ENCODE measurements around the gene CCNT2. TPM values are rescaled to one million over a fixed set of nuclear protein-coding genes. Genes with fewer than 3 reads are reported as not detected.

The CCNT2 gene
- total RNA-seq, 1 experiment from 2014 or later = 38.1 TPM

- TF ChIP-seq, protein P1, sequence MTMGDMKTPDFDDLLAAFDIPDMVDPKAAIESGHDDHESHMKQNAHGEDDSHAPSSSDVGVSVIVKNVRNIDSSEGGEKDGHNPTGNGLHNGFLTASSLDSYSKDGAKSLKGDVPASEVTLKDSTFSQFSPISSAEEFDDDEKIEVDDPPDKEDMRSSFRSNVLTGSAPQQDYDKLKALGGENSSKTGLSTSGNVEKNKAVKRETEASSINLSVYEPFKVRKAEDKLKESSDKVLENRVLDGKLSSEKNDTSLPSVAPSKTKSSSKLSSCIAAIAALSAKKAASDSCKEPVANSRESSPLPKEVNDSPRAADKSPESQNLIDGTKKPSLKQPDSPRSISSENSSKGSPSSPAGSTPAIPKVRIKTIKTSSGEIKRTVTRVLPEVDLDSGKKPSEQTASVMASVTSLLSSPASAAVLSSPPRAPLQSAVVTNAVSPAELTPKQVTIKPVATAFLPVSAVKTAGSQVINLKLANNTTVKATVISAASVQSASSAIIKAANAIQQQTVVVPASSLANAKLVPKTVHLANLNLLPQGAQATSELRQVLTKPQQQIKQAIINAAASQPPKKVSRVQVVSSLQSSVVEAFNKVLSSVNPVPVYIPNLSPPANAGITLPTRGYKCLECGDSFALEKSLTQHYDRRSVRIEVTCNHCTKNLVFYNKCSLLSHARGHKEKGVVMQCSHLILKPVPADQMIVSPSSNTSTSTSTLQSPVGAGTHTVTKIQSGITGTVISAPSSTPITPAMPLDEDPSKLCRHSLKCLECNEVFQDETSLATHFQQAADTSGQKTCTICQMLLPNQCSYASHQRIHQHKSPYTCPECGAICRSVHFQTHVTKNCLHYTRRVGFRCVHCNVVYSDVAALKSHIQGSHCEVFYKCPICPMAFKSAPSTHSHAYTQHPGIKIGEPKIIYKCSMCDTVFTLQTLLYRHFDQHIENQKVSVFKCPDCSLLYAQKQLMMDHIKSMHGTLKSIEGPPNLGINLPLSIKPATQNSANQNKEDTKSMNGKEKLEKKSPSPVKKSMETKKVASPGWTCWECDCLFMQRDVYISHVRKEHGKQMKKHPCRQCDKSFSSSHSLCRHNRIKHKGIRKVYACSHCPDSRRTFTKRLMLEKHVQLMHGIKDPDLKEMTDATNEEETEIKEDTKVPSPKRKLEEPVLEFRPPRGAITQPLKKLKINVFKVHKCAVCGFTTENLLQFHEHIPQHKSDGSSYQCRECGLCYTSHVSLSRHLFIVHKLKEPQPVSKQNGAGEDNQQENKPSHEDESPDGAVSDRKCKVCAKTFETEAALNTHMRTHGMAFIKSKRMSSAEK (CRISPR knock-in tag; IDR thresholded peaks at IDR 0.05; ENCODE audit: borderline replicate concordance) = no peak
- no peak for TF ChIP-seq ZMAT4 (CRISPR knock-in tag; IDR thresholded peaks at IDR 0.05)
- no peak for TF ChIP-seq RORB (CRISPR knock-in tag; IDR thresholded peaks at IDR 0.05)
- no peak for TF ChIP-seq FOXP4 (CRISPR knock-in tag; IDR thresholded peaks at IDR 0.05)
- TF ChIP-seq AFF4 (CRISPR knock-in tag; IDR thresholded peaks at IDR 0.05; ENCODE audit: borderline replicate concordance) = no peak
- no peak for TF ChIP-seq FOXP1 (CRISPR knock-in tag; IDR thresholded peaks at IDR 0.05; ENCODE audit: borderline replicate concordance)
- no peak for TF ChIP-seq NR3C1 (CRISPR knock-in tag; conservative IDR thresholded peaks at IDR 0.05; ENCODE audit: low read depth)
- no peak for TF ChIP-seq CDX4 (CRISPR knock-in tag; IDR thresholded peaks at IDR 0.05; ENCODE audit: borderline replicate concordance)
These were observed 20.7 kb upstream of the CCNT2 start (continued) for GRCh38 chr2:134897932-134898331.

GRCh38 chr2:134899204-134899603 is 19.4 kb upstream of the CCNT2 start:
- no peaks in the 10 kb centered on the region for H3K4me1 Mint-ChIP-seq
- H3K36me3 Mint-ChIP-seq = no peaks in the 10 kb centered on the region
- ChIA-PET POLR2A (no interaction called here), CTCF (no interaction called here)
- no peaks in the 10 kb centered on the region for H3K27me3 Mint-ChIP-seq (ENCODE audit: low read depth)
- H3K27ac Mint-ChIP-seq = no peak overlapping the region
- H3K9me3 Mint-ChIP-seq = no peaks in the 10 kb centered on the region
- H3K4me3 Mint-ChIP-seq = no peak overlapping the region
- ATAC-seq (no peak), DNase-seq (ENCODE audit: low spot score) (no peak)
- TF ChIP-seq ATF2 (CRISPR knock-in tag; IDR thresholded peaks at IDR 0.05; ENCODE audit: borderline replicate concordance, low read depth) = no peak
- TF ChIP-seq, protein P2, sequence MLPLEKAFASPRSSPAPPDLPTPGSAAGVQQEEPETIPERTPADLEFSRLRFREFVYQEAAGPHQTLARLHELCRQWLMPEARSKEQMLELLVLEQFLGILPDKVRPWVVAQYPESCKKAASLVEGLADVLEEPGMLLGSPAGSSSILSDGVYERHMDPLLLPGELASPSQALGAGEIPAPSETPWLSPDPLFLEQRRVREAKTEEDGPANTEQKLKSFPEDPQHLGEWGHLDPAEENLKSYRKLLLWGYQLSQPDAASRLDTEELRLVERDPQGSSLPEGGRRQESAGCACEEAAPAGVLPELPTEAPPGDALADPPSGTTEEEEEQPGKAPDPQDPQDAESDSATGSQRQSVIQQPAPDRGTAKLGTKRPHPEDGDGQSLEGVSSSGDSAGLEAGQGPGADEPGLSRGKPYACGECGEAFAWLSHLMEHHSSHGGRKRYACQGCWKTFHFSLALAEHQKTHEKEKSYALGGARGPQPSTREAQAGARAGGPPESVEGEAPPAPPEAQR (CRISPR knock-in tag; IDR thresholded peaks at IDR 0.05) = no peak
- no peak for TF ChIP-seq ZNF416 (CRISPR knock-in tag; IDR thresholded peaks at IDR 0.05)
- TF ChIP-seq PREB (CRISPR knock-in tag; IDR thresholded peaks at IDR 0.05; ENCODE audit: borderline replicate concordance) = no peak
- no peak for TF ChIP-seq CREB1 (CRISPR knock-in tag; IDR thresholded peaks at IDR 0.05)
- no peak for TF ChIP-seq FOXP4 (CRISPR knock-in tag; IDR thresholded peaks at IDR 0.05)
- no peak for TF ChIP-seq RELA (CRISPR knock-in tag; IDR thresholded peaks at IDR 0.05; ENCODE audit: borderline replicate concordance)
- no peak for TF ChIP-seq TEAD1 (CRISPR knock-in tag; IDR thresholded peaks at IDR 0.05)
- no peak for TF ChIP-seq OVOL2 (CRISPR knock-in tag; IDR thresholded peaks at IDR 0.05; ENCODE audit: borderline replicate concordance)
- TF ChIP-seq ZNF263 (CRISPR knock-in tag; IDR thresholded peaks at IDR 0.05; ENCODE audit: low read depth) = no peak
- TF ChIP-seq FOXJ3 (CRISPR knock-in tag; IDR thresholded peaks at IDR 0.05; ENCODE audit: borderline replicate concordance) = no peak
